Fibroblast of the conjunctiva (primary cell): ENCODE data around the gene XKR3.
"Not testable (repeated sequence)": the region's sequence is repeated elsewhere in the genome, so short reads cannot be mapped to it uniquely, and the experiment has no call there.

Experiments
- DNase-seq: peaks from one replicate; pipeline ENCODE4 v3.0.0-alpha.2; 2010; ENCODE audit warnings: low read depth

The XKR3 gene

GRCh38 chr22:16824716-16825687, at the start of gene XKR3:
Gene XKR3, minus strand, starts transcription at chr22:16825411. Its CDS starts 17,338 bp downstream, at chr22:16808073.
- DNase-seq = no peak

DNA sequence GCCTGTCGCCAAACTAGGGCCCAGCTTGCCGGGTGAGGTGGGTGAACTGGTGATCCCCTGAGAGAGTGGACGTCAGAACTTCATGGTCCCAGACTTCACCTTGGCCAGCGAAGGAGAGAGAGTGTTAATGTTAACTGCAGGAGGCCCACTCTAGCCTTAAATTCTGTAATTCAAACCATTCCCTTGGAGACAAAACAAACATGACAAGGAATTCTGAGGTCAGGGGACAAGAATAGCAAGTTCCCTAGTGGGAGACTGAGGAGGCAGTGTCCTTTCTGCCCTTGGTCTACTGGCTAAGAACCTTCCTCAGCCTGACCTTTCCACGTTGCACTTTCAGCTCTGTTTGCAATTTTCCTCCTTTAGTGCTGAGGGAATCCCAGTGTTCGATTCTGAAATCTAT, 44.4 kb upstream of the XKR3 start:
- DNase-seq = not testable (repeated sequence)

- no peak for DNase-seq
Measured at GRCh38 chr22:16866167-16866566, 41.0 kb upstream of the XKR3 start.

GRCh38 chr22:16856851-16857250, 31.6 kb upstream of the XKR3 start:
- DNase-seq = not testable (repeated sequence)

GRCh38 chr22:16854631-16855030, 29.4 kb upstream of the XKR3 start:
- no peak for DNase-seq

- DNase-seq = not testable (repeated sequence)
Measured at GRCh38 chr22:16851268-16851996, 26.2 kb upstream of the XKR3 start.

GRCh38 chr22:16847271-16847670, 22.1 kb upstream of the XKR3 start:
- DNase-seq = no peak

DNA sequence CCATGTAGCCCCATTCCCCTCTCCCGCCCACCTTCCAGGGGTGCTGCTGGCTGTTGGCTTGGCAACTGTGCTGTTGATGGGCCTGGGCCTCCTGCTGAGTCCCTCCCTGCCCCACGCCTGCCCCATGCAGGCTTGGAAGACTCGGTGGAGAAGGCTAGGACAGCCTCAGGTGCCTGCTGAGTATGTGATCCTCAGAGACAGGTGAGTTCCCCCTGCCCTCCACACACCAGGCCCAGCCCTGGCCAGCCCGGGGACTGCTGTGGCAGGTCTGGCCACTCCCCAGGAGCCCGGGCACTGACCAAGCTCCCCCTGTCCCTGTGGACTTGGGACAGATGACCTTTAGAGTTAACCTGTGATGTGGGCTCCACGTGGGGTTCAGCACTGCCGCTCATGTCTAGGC, 20.7 kb upstream of the XKR3 start:
- DNase-seq = no peak

GRCh38 chr22:16845465-16845864, 20.3 kb upstream of the XKR3 start:
- no peak for DNase-seq

- no peak for DNase-seq
Measured at GRCh38 chr22:16844529-16844928, 19.3 kb upstream of the XKR3 start.

DNA sequence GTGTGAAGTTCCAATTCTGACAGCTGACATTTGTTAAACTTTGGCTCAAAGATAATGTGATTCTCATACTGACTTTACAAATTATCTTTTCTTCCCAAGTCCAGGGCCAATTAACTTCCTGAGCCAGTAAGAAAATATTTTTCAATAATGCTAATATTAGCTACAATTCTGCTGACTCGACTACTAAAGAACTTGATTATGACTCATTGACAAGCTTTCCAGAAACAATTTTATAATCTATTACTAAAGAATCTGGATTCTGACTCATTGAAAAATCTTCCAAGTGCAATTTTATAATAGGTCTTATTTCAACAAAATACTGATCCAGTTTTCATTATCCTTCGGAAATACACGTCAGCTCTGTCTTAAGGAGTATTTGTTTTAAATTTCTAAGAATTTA, 12.9 kb upstream of the XKR3 start:
- DNase-seq = no peak

GRCh38 chr22:16834971-16835370, 9.8 kb upstream of the XKR3 start:
- no peak for DNase-seq

DNA sequence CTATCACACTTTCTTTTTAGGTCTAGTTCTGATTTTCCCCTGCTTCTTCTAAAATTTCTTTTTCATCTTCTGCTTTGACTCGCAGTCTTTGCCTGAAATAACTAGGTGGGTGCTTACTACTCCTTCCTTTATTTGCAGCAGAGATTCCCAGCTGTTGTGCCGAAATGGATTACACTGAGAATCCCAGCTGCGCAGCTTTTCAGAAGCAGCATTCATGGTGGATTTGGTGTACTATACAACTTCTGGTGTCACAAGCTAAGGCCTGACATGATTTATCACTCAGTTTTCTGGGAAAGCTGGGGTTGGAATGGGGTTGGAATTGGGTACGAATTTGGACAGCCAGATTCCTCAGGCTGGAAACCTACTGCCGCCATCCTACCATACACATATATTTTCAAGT, 6.0 kb upstream of the XKR3 start:
- DNase-seq = no peak

DNA sequence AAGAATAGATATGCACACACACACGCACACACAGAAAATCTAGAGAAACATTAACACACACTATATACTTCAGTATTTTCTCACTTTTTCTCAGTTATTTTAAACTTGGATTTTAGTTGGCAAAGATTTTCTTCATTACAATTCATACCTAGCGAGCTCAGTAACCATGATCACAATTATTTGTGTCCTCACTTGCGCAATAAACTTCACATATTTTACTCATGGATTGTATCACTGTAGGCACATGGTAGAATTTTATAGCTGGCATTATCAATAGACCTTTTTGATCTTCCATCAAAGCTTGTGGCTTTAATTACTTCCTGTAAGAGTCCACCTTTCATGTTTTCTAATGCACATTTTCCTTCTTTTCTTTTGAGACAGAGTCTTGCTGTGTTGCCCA, 4.8 kb upstream of the XKR3 start:
- DNase-seq = no peak

DNA sequence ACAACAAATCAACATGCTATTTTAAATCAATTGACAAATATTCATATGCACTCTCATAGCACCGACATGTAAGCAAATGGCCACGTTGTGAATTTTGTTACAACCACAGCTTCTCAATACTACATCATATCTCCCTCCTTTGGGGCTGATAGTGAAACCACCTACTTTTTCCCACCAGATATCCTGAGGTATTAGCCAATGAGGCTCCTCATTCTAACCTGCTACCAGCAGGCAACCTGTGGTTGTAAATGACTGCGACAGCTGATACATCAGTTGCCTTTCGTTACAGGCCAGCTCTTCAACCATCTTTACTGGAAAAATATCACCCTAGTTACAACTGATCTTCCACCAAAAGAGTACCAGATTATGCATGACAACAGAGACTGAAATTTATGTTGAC, 3.7 kb upstream of the XKR3 start:
- DNase-seq = no peak

DNA sequence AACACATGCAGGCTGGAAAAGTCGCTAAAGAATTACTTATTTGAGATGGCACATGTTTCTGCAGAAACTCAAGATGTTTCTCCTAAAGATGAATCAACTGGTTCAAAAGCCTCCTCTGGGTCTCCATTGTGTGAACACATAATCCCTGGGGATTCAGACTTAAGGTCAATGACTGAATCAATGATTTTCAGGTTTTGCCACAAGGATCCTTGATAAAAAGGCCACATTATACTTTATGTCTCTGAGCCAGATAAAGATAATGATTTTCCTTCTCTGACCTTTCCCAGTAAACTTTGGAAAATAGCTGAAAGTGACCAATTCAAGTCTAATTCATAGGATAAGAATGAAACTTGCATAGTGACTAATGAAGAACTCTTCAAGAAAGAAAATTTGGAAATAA, 2.3 kb upstream of the XKR3 start:
- DNase-seq = no peak

GRCh38 chr22:16819249-16819648, 6.0 kb downstream of the XKR3 start:
- no peak for DNase-seq

- no peak for DNase-seq
Measured at GRCh38 chr22:16818538-16818937, 6.7 kb downstream of the XKR3 start.

DNA sequence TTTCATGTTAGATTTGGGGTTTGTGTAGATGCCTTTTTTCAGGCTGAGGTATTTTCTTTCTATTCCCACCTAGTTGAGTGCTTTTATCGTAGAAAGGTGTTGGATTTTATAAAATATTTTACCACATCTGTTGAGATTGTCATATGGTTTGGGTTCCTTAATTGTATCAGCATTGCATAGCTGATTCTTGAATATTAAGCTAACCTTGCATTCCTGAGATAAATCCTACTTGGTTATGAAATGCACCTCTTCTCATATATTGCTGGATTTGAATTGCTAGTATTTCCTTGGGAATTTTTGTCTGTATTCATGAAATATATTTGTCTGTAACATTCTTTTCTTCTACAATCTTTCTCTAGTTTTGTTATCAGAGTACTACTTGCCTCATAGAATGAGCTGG, 10.1 kb downstream of the XKR3 start:
- DNase-seq = no peak

- no peak for DNase-seq
Measured at GRCh38 chr22:16810188-16810802, 14.9 kb downstream of the XKR3 start.

DNA sequence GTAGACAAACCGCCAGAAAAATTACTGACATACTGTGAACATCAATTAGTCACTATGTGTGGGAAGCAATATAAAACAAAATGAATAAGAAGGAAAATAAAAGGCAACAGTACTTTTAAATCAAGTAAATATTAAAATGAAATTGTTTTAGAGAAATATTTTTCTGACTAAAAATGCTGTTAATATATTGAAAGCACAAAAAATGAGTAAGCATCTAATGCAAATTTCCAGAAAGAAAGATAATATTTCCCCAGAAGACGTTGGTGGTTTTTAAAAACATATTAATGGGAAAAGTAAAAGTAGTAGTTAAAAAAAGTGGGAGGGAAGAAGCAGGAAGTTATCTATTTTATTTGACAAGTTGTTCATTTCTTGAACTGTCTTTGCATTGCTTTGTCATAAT, 16.5 kb downstream of the XKR3 start:
- no peak for DNase-seq

DNA sequence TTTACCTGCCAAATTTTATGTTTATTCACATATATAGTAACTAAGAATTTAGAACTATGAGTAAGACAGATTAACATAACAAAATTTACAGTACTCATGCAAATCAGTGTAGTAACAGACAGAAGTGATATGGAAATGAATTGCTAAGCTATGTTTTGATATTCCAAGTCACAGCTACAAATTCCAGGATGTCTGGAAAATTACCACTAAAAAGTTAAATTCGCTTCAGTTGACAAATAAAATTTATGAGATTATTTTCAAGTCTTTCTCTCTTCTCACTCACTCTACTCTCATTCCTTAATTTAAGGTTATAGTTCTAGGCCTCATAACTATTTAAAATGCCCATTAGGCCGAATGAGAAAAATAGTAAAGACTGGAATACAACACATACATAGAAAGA, 18.1 kb downstream of the XKR3 start:
- no peak for DNase-seq

- no peak for DNase-seq
Measured at GRCh38 chr22:16806401-16806800, 18.8 kb downstream of the XKR3 start.
